Stimulated activated CD8-positive, alpha-beta memory T cell treated with anti-CD3 and anti-CD28 coated beads, Interleukin-2, amount 100 ng/mL, for 1 hour (primary cell): ENCODE results near the gene SERINC3.
"Not testable (repeated sequence)": the region's sequence is repeated elsewhere in the genome, so short reads cannot be mapped to it uniquely, and the experiment has no call there.

Experiments used
- DNase-seq, 2 donors: peaks; one replicate each; pipeline ENCODE4 v3.0.0-alpha.2; 2020; ENCODE audit warnings: low read depth in 2 of 2

Gene SERINC3

GRCh38 chr20:44491635-44492395 lies 30.1 kb downstream of the SERINC3 start:
- DNase-seq: no peak

- DNase-seq: no peak
Observed at GRCh38 chr20:44489931-44490330, 31.9 kb downstream of the SERINC3 start.

- DNase-seq: no peak
Observed at GRCh38 chr20:44489223-44489622, 32.6 kb downstream of the SERINC3 start.

DNA sequence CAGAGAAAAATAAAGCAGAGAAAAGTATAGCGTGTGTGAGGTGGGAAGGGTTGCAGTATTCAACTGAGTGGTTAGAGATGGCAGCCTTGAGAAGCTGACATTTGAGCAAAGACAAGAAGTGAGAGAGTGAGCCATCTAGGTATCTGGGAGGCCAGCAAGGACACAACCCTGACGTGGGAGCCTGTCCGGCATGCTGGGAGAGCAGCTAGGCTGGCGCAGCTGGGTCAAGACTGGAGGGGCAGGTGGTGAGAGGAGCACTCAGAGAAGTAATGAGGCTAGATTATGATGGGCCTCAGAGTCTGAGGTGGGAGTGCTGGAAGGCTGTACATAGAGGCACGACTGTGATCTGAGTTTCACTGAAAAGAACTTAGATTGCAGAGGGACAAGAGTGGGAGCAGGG lies 33.3 kb downstream of the SERINC3 start:
- no peak for DNase-seq

GRCh38 chr20:44485830-44486198 lies 36.1 kb downstream of the SERINC3 start:
- DNase-seq: no peak

GRCh38 chr20:44485078-44485829 lies 36.6 kb downstream of the SERINC3 start:
- DNase-seq: no peak

DNA sequence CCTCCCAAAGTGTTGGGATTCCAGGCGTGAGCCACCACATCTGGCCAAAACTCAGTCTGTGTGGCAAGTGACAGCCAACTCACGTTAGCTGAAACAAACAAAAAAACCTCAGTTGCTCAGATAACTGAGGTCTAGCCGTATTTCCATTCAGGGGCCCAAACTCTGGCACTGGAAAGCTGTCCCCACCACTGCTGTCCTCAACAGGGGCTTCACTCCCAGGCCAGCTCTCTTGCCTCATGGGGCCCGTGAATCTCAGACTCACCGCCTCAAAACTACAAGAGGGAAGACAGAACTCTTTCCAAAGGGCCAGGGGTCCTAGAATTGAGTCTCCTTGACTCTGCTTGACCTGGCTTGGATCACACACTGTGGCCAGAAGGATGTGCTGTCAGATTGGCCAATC lies 38.8 kb downstream of the SERINC3 start:
- DNase-seq: no peak

DNA sequence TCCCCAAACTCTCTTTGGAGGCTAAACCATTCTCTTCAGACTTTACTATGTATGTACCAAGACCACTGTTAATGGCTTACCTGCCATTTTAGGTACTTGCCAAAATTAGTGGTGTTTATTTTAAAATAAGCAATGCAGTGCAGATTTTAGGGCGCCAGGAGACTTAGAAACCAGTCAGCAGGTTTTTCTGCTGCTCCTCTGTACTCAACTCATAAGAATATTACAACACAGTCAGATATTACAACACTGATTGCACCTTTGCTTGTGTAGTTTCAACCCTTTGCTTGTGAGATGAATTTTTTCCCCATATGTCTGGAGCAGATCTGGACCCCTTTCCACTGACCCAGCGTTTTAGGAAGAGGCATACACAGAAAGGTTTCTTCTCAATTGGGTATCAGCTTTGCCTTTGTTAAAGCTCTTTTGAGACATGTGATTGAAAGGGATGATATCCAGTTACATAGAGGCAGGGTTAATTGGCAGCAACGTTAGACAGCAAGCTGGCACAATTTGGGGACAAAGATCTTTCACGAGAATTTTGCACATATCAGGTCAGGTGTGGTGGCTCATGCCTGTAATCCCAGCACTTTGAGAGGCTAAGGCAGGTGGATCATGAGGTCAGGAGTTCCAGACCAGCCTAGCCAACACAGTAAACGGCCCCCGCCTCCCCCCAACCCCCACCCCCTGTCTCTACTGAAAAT lies 40.0 kb downstream of the SERINC3 start:
- DNase-seq: no peak

DNA sequence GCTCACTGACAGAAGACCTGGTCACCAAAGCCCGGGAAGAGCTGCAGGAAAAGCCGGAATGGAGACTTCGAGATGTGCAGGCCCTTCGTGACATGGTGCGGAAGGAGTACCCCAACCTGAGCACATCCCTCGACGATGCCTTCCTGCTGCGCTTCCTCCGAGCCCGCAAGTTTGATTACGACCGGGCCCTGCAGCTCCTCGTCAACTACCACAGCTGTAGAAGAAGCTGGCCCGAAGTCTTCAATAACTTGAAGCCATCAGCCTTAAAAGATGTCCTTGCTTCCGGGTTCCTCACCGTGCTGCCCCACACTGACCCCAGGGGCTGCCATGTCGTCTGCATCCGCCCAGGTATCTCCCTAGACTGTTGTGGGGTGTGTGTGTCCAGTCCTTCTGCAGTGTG lies 41.8 kb downstream of the SERINC3 start:
- DNase-seq: no peak

DNA sequence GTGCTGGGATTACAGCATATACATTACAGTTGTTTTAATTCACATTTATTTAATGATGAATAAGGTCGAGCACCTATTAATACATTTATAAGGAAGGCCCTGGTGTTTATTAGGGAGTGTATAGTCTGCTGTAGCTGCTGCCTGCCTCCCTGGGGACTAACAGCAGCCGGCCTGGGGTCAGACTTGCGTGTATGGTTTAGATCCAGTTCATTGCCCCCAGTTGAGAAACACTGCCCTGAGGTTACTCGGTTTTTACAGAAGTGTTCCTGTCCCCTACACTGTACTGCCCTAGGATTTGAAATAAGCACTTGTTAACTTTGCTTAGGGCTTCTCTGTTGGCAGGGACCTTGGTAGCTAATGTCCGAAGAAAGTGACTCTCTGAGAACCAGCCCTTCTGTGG lies 42.2 kb downstream of the SERINC3 start:
- DNase-seq: no peak

DNA sequence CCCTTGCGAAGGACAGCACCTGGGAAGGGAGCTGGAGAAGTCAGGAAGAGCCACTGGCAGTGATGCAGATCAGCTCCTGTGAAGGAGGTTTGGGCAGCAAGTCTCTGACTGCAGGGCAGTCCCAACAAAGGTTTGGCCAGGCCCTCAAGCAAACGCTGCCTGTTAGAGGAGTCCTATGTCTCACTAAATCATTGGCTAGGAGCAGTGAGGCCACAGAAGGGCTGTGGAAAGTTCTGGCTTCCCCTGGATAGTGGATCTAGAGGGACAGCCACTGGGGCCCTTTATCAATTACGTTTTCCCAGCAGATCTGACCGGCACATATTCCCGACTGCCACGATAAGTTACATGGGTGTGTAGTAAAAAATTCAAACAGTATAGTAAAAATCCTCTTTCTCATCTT lies 43.7 kb downstream of the SERINC3 start:
- no peak for DNase-seq

DNA sequence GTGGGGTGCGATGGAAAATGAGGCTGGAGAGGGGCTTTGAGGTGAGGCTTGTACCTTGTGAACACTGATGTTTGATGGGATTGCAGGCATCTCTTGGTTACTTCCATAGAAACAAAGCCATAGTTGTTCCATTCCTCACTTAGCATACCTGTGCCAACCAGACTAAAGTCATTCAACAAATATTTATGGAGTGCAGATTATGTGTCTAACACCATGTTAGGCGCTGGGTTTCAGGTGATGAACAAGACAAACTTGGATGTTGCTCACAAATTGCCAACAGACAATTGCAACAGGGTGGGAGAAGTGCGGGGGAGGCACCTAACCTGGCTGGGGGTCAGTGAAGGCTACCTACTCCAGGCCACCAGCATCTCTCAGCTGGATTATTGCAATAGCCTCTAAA lies 44.7 kb downstream of the SERINC3 start:
- no peak for DNase-seq

- peak; percentile 79 to 83 for DNase-seq
Observed at GRCh38 chr20:44475694-44476560, 45.9 kb downstream of the SERINC3 start, which contains the start of gene TTPAL. TSS of gene TTPAL (plus strand) at chr20:44475874. CDS start at chr20:44480000, 4,126 bp downstream.

- DNase-seq: no peak
Observed at GRCh38 chr20:44475372-44475693, 46.5 kb downstream of the SERINC3 start.

DNA sequence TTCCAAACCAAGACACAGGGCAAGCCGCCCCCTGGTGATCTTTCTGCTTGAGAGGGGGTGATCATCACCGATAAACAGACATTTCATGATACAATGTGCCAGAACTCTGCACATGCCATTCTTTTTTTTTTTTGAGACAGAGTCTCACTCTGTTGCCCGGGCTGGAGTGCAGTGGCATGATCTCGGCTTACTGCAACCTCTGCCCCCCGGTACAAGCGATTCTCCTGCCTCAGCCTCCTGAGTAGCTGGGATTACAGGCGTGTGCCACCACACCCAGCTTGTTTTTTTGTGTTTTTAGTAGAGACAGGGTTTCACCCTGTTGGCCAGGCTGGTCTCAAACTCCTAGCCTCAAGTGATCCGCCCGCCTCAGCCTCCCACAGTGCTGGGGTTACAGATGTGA lies 49.6 kb downstream of the SERINC3 start:
- not testable (repeated sequence) for DNase-seq

GRCh38 chr20:44471481-44471882 lies 50.4 kb downstream of the SERINC3 start:
- DNase-seq: no peak

DNA sequence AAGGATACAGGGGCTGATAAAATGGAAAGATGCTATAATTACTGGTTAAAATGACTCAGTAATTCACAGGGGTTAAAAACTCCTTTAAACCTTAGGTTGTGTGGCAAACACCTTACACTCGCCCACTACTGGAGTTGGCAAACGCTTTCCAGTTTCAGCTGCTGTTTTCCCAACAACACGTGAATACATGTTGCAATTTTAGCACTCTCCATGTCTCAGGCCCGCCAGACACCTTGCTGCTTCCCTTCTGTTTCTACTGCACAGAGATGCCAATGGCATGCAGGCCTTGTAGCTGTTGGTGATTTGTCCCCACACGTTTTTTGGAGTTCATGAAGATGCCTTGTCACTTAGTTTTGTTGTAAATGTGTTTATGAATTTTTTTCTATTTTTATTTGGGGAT lies 51.5 kb downstream of the SERINC3 start:
- no peak for DNase-seq

- DNase-seq: no peak
Observed at GRCh38 chr20:44468044-44468782, 53.7 kb downstream of the SERINC3 start.

DNA sequence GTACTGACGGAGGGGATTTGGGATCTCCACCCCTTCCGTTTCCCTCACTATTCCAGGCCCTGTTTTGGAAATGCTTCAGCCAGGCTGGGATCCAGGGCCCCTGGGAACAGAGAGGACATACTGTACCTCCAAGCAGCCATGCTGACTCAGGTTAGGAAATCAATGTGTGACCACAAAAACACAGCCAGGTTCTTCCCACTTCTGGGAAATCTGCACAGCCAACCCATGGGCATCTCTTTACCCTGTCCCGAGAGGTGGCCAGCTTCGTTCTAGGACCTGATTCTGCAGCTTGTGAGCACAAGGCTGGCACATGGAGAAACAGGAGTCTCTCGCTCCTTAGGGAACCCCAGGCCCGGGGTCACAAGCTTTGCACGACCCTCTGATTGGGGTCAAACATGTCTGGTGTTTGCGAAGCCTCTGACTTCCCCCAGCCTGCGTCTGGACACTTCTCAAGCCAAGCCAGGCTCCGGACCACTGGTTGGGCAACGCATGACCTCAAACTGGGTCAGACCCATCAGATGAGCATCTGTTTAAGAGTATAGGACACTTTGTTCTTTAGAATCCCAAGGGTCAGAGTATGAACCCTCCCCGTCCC lies 54.5 kb downstream of the SERINC3 start:
- no peak for DNase-seq

DNA sequence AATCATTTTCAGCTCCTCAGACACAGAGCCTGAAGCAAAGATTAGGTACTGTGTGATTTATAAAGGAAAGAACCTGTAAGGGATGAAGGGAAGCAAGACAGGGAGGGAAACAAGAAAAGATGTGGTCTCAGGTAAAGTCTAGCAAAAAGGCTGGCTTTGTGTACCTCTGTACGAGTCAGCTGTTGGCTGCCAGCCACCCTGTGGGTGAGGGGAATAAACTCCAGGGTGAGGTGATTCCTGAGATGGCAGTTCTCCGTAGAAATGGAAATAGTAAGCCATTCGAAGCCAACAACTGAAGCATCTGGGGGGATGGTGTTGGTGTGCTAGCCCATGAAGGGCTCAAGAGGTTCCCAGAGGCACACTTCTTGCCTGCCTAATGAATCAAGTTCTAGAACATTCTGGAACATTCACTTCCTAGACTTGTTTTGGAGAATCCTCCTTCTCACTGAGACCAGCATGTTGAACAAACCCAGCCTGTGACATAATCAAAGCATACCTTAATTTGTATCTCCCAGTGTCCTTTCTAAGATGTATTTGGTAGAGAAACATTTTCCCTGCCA lies 56.8 kb downstream of the SERINC3 start:
- DNase-seq: no peak
